GM18868 (cell line): ENCODE results near the gene SORCS3.

ENCODE experiments used
- ATAC-seq: cut with Tn5 transposase; IDR thresholded peaks from one replicate; pipeline ENCODE4 v1.9.1; 2021; ENCODE audit warnings: mild to moderate bottlenecking, moderate library complexity; ENCODE audit not compliant: unreplicated experiment

SORCS3 gene

GRCh38 chr10:105149371-105149891 is 508.3 kb downstream of the SORCS3 start:
- ATAC-seq = no peak

GRCh38 chr10:105150259-105150880 is 509.3 kb downstream of the SORCS3 start:
- ATAC-seq = no peak

GRCh38 chr10:105154736-105155135 is 513.6 kb downstream of the SORCS3 start:
- no peak for ATAC-seq

- no peak for ATAC-seq
Observed at GRCh38 chr10:105159268-105159667, 518.2 kb downstream of the SORCS3 start.

GRCh38 chr10:105161149-105161548 is 520.1 kb downstream of the SORCS3 start:
- no peak for ATAC-seq

- ATAC-seq = no peak
Observed at GRCh38 chr10:105161767-105162166, 520.7 kb downstream of the SORCS3 start.

GRCh38 chr10:105170521-105170920 is 529.4 kb downstream of the SORCS3 start:
- no peak for ATAC-seq

GRCh38 chr10:105171945-105172344 is 530.9 kb downstream of the SORCS3 start:
- ATAC-seq = no peak

GRCh38 chr10:105181626-105182025 is 540.5 kb downstream of the SORCS3 start:
- ATAC-seq = no peak

GRCh38 chr10:105183536-105183935 is 542.4 kb downstream of the SORCS3 start:
- no peak for ATAC-seq

GRCh38 chr10:105185161-105185560 is 544.1 kb downstream of the SORCS3 start:
- no peak for ATAC-seq

GRCh38 chr10:105187243-105187642 is 546.2 kb downstream of the SORCS3 start:
- no peak for ATAC-seq

- ATAC-seq = no peak
Observed at GRCh38 chr10:105188737-105189462, 547.8 kb downstream of the SORCS3 start.

- no peak for ATAC-seq
Observed at GRCh38 chr10:105189463-105189800, 548.3 kb downstream of the SORCS3 start.

- no peak for ATAC-seq
Observed at GRCh38 chr10:105192146-105192545, 551.1 kb downstream of the SORCS3 start.

- ATAC-seq = no peak
Observed at GRCh38 chr10:105192861-105193260, 551.8 kb downstream of the SORCS3 start.

- ATAC-seq = no peak
Observed at GRCh38 chr10:105195831-105196230, 554.7 kb downstream of the SORCS3 start.

GRCh38 chr10:105197598-105198364 is 556.7 kb downstream of the SORCS3 start:
- ATAC-seq = no peak

GRCh38 chr10:105206616-105207015 is 565.5 kb downstream of the SORCS3 start:
- no peak for ATAC-seq

- no peak for ATAC-seq
Observed at GRCh38 chr10:105207476-105207995, 566.4 kb downstream of the SORCS3 start.

GRCh38 chr10:105210546-105210945 is 569.5 kb downstream of the SORCS3 start:
- no peak for ATAC-seq
